Neutrophil (primary cell): Measurements from ENCODE around the gene TNFRSF18.
A peak's percentile ranks its signal among the peaks of the same experiment; 100 is the strongest.

Experiments
- H3K27ac ChIP-seq: fragments of 200-600 bp; sonication (generic); 2 replicates; pipeline ENCODE4 v1.5.1; 2016; ENCODE audit warnings: mild to moderate bottlenecking, moderate library complexity
- H3K27me3 ChIP-seq: fragments of 200-600 bp; sonication (generic); 2 replicates; pipeline ENCODE4 v1.6.0; 2016; ENCODE audit warnings: mild to moderate bottlenecking
- H3K36me3 ChIP-seq: fragments of 200-600 bp; sonication (generic); 2 replicates; pipeline ENCODE4 v1.5.1; 2017
- H3K4me1 ChIP-seq, 2 experiments: fragments of 200-600 bp in 1 of 2; sonication (generic) in 1 of 2; 1 replicate in 1 of 2; 2 replicates in 1 of 2; pipeline versions ENCODE4 v1.5.1 to v1.6.1; 2013 to 2016; ENCODE audit warnings: low read depth in 1 of 2, low read length in 1 of 2, mild to moderate bottlenecking in 1 of 2, moderate library complexity in 1 of 2; ENCODE audit not compliant: control insufficient read depth in 1 of 2, insufficient read depth in 1 of 2
- H3K4me3 ChIP-seq, 2 experiments: fragments of 200-600 bp in 1 of 2; sonication (generic) in 1 of 2; 1 replicate in 1 of 2; 2 replicates in 1 of 2; pipeline ENCODE4 v1.5.1; 2013 to 2016; ENCODE audit warnings: low read depth in 1 of 2, low read length in 1 of 2, mild to moderate bottlenecking in 1 of 2, moderate library complexity in 1 of 2
- H3K9me3 ChIP-seq: fragments of 200-600 bp; sonication (generic); 2 replicates; pipeline ENCODE4 v1.5.1; 2016
- CTCF ChIP-seq: fragments of 200-600 bp; sonication (generic); IDR thresholded peaks from 2 replicates; pipeline ENCODE4 v1.5.1; 2016; ENCODE audit warnings: antibody characterized with exemption

TNFRSF18 gene

GRCh38 chr1:1162597-1163537, 43.5 kb downstream of the TNFRSF18 start:
- H3K4me3 ChIP-seq, result no peak overlapping the region
- H3K4me1 ChIP-seq, result peaks cover 8% of the 10 kb centered on the region in 2 experiments
- no peaks in the 10 kb centered on the region for H3K9me3 ChIP-seq
- no peak for TF ChIP-seq CTCF
- H3K27me3 ChIP-seq, result peaks cover 49% of the 10 kb centered on the region
- H3K36me3 ChIP-seq, result no peaks in the 10 kb centered on the region
- H3K27ac ChIP-seq, result no peak overlapping the region

- Histone ChIP-seq H3K27ac (no peak overlapping the region), H3K27me3 (peaks cover 48% of the 10 kb centered on the region), H3K4me1 (peaks cover 8% of the 10 kb centered on the region in 2 experiments), H3K9me3 (no peaks in the 10 kb centered on the region), H3K36me3 (no peaks in the 10 kb centered on the region), H3K4me3 (no peak overlapping the region)
- no peak for TF ChIP-seq CTCF
Observed at GRCh38 chr1:1161683-1162079, 44.7 kb downstream of the TNFRSF18 start.

- H3K36me3 ChIP-seq, result no peaks in the 10 kb centered on the region
- no peak for TF ChIP-seq CTCF
- no peak overlapping the region for H3K4me3 ChIP-seq
- H3K27ac ChIP-seq, result no peak overlapping the region
- peaks cover 43% of the 10 kb centered on the region for H3K27me3 ChIP-seq
- H3K4me1 ChIP-seq, result peaks cover 8% of the 10 kb centered on the region in 2 experiments
- no peaks in the 10 kb centered on the region for H3K9me3 ChIP-seq
Observed at GRCh38 chr1:1161078-1161682, 45.2 kb downstream of the TNFRSF18 start.

GRCh38 chr1:1160281-1160930, 46.0 kb downstream of the TNFRSF18 start:
- H3K27me3 ChIP-seq, result peaks cover 35% of the 10 kb centered on the region
- no peaks in the 10 kb centered on the region for H3K9me3 ChIP-seq
- TF ChIP-seq CTCF, result no peak
- H3K27ac ChIP-seq, result no peak overlapping the region
- no peak overlapping the region for H3K4me3 ChIP-seq
- H3K4me1 ChIP-seq, result peaks cover 8% of the 10 kb centered on the region in 2 experiments
- no peaks in the 10 kb centered on the region for H3K36me3 ChIP-seq

- peak overlapping the region; percentile 85 for H3K27ac ChIP-seq
- no peaks in the 10 kb centered on the region for H3K36me3 ChIP-seq
- H3K4me1 ChIP-seq, result peaks cover 8% of the 10 kb centered on the region in 2 experiments
- peak overlapping the region; percentile 90 to 91 for H3K4me3 ChIP-seq
- peaks cover 13% of the 10 kb centered on the region for H3K27me3 ChIP-seq
- no peaks in the 10 kb centered on the region for H3K9me3 ChIP-seq
- TF ChIP-seq CTCF, result no peak
Observed at GRCh38 chr1:1157914-1158710, 48.3 kb downstream of the TNFRSF18 start.
